Neuron (in vitro differentiated cells): ENCODE results near the gene CELA2B.
A peak's percentile ranks its signal among the peaks of the same experiment; 100 is the strongest.

Experiments used
- H2AFZ ChIP-seq: one replicate; pipeline ENCODE4 v1.6.1; 2013; ENCODE audit warnings: low read depth, mild to moderate bottlenecking, inconsistent platforms, low read length, moderate library complexity
- H3K27me3 ChIP-seq: one replicate; pipeline ENCODE4 v1.6.1; 2013; ENCODE audit warnings: low read length; ENCODE audit not compliant: insufficient read depth
- H3K36me3 ChIP-seq: one replicate; pipeline ENCODE4 v1.6.1; 2013; ENCODE audit warnings: low read length; ENCODE audit not compliant: insufficient read depth
- H3K4me1 ChIP-seq: one replicate; pipeline ENCODE4 v1.6.1; 2013; ENCODE audit warnings: low read length; ENCODE audit not compliant: insufficient read depth
- H3K4me3 ChIP-seq: 2 replicates; pipeline ENCODE4 v1.5.1; 2013; ENCODE audit warnings: mild to moderate bottlenecking, low read length, moderate library complexity
- H3K9me3 ChIP-seq: one replicate; pipeline ENCODE4 v1.6.1; 2013; ENCODE audit warnings: low read length

CELA2B gene

DNA sequence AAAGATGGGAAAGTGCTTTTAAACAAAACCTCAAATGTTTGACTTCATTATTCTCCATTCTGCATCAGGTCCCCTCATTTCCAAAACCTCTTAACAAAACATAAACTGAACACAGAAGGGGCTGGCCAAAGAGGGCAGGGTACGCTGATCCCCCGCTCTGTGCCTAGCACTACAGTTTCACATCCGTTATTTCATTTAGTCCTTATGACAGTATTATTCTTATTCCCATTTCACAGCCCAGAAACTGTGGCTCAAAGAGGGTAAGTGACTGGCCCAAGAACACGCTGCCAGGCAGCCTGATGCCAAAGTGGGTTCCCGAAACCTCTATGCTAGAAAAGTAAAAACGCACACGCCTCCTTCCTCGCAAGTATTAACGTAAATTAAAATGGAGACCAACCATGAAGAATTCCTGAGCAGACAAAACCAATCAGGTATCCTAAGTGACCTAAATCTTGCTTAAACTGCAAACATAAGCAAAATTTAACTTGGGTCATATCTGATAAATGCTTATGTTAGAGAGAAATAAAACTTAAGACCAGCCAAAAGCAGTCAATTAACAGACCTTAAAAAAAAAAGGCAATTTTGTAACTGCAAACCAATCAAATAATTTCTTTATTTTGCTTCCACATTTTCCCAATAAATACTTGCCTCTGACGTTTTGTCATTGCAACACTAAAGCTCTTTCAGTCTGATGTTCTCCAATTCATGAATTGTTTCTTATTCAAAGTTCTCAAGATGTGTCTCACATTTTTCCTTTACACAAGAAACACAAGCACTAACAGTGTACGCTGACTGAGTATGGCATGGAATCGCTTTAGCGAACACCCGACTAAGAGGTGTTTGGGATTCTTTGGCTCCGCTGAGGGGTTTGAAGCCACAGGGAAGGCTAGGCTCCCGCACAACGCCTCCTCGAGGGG, 47.5 kb downstream of the CELA2B start:
- peaks cover 26% of the 10 kb centered on the region for H3K4me1 ChIP-seq
- no peaks in the 10 kb centered on the region for H3K36me3 ChIP-seq
- H3K4me3 ChIP-seq = peak overlapping the region; percentile 55
- H3K27me3 ChIP-seq = no peaks in the 10 kb centered on the region
- H2AFZ ChIP-seq = peak overlapping the region; percentile 86
- no peaks in the 10 kb centered on the region for H3K9me3 ChIP-seq

DNA sequence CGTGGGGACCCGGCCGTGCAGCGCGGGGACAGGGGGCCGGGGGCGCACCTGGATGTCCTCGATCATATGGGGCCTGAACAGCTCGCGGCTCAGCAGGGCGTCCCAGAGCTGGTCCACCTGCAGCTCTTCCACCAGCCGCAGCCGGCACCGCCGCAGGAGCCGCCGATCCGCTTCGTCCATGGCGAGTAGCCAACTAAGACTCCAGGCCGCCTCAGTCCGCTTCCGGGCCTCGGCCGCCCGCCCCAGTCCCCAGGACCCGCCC, 48.0 kb downstream of the CELA2B start, which contains the start of gene CASP9:
CASP9 (minus strand) TSS at position 195 of the 262 bp plus-strand sequence; CDS start at position 180, 15 bp downstream.
- H3K36me3 ChIP-seq = no peaks in the 10 kb centered on the region
- H3K27me3 ChIP-seq = no peaks in the 10 kb centered on the region
- H3K4me3 ChIP-seq = peak within 1 kb of the TSS; percentile 55
- H3K4me1 ChIP-seq = peaks cover 26% of the 10 kb centered on the region
- no peaks in the 10 kb centered on the region for H3K9me3 ChIP-seq
- H2AFZ ChIP-seq = peak within 1 kb of the TSS; percentile 86

DNA sequence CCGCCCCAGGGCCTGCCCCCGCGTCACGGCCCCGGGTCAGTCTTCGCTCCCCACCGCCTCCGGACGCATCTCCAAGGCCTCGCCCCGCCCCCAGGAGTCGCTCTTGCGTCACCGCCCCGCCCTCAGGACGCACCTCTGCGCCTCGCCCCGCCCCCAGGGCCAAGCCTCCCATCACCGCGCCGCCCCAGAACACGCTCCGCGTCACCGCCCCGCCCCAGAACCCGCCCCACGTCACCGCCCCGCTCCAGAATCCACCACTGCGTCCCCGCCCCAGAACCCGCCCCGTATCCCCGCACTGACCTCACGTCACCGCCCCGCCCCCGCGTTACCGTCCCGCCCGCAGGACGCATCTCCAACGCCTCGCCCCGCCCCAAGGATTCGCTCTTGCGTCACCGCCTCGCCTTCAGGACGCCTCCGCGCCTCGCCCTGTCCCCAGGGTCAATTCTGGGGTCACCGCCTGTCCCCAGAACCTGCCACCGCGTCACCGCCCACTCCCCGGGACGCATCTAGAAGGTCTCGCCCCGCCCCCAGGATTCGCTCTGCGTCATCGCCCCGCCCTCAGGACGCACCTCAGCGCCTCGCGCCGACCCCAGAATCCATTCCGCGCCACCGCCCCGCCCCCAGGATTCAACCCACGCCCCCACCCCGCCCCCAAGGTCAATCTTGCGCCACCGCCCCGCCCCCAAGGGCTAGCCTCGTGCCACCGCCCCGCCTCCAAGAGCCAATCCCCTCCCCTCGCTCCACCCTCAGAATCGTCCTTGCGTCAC, 48.6 kb downstream of the CELA2B start:
- peaks cover 26% of the 10 kb centered on the region for H3K4me1 ChIP-seq

DNA sequence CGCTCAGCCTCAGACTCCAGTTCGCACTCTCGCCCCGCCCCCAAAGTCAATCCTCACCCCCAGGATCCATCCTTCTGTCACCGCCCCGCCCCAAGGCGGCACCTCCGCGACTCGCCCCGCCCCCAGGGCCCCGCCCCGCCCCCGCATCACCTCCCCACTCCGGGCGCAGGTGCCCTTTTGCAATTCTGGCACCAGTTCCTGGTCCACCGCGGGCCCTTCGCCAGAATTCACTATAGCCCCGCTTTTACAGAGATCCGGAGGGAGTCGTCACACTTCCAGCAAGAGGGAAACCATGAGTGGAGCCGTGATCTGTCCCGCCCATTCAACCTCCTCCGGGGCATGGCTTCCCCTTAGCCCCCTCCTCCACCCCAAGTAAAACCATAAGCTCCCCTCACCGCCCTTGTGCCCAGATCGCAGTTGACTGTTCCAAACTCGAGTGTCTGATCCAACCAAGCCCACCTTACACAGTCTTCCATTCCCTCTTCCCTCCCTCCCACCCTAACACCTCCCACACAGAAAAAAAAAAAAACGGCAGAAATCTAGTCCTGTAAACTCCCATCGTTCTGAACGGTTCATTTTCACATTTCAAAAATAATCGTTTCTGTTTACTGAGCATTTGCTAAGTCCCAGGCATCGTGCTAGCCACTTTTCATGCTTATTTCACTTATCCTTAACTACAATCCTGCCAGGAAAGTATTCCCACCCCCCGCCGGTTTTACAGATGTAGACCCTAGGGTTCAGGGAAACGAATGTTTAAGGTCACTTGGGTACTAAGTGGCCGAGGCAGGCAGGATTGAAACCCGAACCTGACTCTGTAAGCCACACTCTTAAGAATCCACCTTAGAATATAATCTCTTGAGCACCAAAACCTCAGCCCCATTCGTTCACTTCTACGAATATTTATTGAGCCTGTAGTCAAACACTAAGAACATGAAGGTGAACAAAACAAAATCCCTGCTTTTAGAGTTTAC, 49.4 kb downstream of the CELA2B start:
- Histone ChIP-seq H3K9me3 (no peaks in the 10 kb centered on the region), H3K27me3 (no peaks in the 10 kb centered on the region), H3K4me3 (peak overlapping the region; percentile 54), H3K4me1 (peaks cover 26% of the 10 kb centered on the region), H3K36me3 (no peaks in the 10 kb centered on the region), H2AFZ (peak overlapping the region; percentile 42)

More for the DNA sequence above, 48.6 kb downstream of the CELA2B start:
- Histone ChIP-seq H3K36me3 (no peaks in the 10 kb centered on the region), H3K27me3 (no peaks in the 10 kb centered on the region), H2AFZ (no peak overlapping the region), H3K9me3 (no peaks in the 10 kb centered on the region), H3K4me3 (peak overlapping the region; percentile 55)

DNA sequence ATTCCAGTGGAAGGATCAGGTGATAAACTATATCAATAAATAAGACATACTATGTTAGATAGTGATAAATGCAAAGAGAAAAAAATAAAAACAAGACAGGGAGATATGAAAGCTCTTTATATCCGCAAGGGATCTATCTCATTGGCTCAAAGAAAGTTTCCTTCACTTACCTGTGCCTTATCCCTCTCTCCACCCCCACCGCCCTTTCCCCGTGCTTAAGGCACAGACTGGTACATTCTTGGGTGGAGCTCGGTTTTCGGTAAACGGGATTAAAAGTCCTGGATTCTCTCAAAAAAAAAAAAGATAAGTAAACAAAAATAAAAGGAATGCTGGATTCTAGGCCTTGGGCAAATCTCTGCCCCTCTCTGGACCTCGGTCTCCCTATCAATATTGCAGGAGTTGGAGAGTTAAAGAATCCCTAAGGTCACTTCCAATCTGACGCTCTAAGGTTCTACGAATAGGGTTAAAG, 50.2 kb downstream of the CELA2B start:
- no peaks in the 10 kb centered on the region for H3K9me3 ChIP-seq
- H3K36me3 ChIP-seq = peaks cover 4% of the 10 kb centered on the region
- H3K27me3 ChIP-seq = no peaks in the 10 kb centered on the region
- peak overlapping the region; percentile 42 for H2AFZ ChIP-seq
- H3K4me3 ChIP-seq = peak overlapping the region; percentile 54
- H3K4me1 ChIP-seq = peaks cover 26% of the 10 kb centered on the region

DNA sequence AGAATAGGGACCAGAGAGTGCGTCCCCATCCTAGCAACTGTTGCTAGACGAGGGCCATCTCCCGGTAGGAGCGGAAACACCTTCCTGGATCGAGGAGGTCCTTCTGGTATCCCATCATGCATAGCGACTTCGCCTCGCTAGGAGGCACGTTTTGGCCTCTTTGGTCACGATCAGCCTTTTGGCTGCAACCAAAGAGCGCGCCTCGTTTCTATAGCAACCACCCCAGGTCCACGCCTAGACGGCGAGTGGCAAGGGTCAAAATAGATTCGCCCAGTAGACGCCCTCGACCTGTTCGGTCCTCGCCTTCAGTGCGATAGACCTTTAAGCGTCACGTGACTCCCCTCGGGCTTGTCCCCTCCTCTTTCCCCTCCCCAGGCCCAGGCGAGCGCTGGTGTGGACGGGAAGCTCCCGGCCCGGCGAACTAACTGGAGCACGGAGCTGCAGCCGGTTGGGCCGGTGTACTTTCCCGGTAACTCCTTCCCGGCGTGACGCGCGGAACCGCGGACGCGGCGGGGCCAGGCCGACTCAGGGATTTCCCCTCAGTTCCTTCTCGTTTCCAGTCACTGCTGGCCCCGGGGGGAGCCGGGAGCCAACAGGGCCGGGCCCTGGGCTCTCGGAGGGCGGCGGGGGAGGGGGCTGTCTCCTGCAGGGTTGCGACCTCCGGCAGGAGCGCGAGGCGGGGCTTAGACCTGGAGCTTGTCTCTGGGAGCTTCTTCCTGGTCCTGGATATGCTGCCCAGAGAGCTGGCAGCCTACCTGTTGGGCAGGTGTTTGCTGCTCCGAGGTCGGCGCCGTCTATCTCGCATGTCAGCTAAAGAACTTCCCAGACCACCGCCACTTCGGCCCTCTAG, 50.8 kb downstream of the CELA2B start, which contains the start of gene DNAJC16:
DNAJC16 (plus strand) TSS at position 359 of the 850 bp plus-strand sequence. CDS start 2,258 bp downstream, outside the sequence.
- peak within 1 kb of the TSS; percentile 42 for H2AFZ ChIP-seq
- H3K27me3 ChIP-seq = no peaks in the 10 kb centered on the region
- peak within 1 kb of the TSS; percentile 54 for H3K4me3 ChIP-seq
- H3K36me3 ChIP-seq = peaks cover 8% of the 10 kb centered on the region
- peaks cover 26% of the 10 kb centered on the region for H3K4me1 ChIP-seq
- no peaks in the 10 kb centered on the region for H3K9me3 ChIP-seq

DNA sequence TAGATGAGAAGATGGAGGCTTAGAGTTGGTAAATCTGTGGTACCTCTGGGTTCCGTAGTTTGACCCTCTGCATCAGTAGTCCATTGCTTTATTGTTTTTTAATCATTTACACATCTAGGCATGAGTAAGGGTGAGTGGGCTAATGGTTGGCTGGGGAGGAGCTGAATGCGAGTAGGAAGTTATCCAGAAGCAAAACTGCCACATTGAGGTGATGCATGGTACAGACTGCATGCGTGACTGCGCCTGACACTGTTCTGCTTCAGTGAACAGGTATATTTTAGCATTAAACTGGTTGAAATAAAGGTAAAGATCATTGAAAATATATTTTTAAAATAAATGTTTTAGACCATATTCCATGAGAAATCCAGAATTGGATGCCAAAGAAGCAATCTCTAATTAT, 55.1 kb downstream of the CELA2B start:
- Histone ChIP-seq H3K4me3 (no peak overlapping the region), H3K27me3 (no peaks in the 10 kb centered on the region), H3K4me1 (peaks cover 9% of the 10 kb centered on the region), H3K9me3 (no peaks in the 10 kb centered on the region), H3K36me3 (peaks cover 18% of the 10 kb centered on the region), H2AFZ (no peak overlapping the region)

DNA sequence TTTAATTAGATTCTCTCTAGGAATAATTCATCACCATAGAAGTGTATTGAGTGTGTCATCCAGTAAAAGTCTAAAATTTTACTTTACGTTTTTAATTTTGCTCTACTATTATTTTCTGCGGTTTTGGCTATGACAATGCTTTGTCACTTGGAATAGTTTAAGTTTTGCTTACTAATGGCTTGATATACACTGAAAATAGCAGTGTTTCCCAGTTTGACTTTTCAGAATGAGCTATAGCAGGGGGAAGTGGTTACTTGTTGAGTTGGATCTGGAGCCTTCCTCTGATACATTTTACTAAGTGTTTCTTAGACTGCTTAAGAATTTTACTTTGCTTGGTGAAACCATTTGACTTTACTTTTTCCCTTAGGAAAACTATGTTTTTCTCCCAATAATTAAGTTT, 55.8 kb downstream of the CELA2B start:
- H3K4me3 ChIP-seq = no peak overlapping the region
- peaks cover 23% of the 10 kb centered on the region for H3K36me3 ChIP-seq
- no peaks in the 10 kb centered on the region for H3K27me3 ChIP-seq
- H3K4me1 ChIP-seq = peaks cover 7% of the 10 kb centered on the region
- H3K9me3 ChIP-seq = no peaks in the 10 kb centered on the region
- no peak overlapping the region for H2AFZ ChIP-seq

DNA sequence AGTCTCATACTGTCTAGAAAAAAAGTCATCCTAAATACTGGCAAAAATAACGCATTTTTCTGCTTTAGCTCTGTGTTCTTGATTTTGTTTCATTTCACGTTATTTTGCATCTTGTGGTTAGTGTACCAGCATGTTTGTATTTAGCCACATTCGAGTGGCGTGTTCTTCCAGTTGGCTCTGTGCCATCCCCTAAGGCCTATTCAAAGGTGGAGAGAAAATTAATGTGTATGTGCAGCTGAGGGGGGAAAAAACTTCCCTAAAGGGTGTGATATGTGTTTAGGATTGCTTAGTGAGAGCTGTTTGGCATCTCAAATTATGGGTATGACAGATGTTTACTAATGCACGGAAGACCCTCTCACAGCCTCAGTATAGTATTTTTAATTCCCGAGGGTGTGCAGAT, 62.9 kb downstream of the CELA2B start:
- H3K4me1 ChIP-seq = no peaks in the 10 kb centered on the region
- H2AFZ ChIP-seq = no peak overlapping the region
- peaks cover 63% of the 10 kb centered on the region for H3K36me3 ChIP-seq
- H3K4me3 ChIP-seq = no peak overlapping the region
- H3K9me3 ChIP-seq = no peaks in the 10 kb centered on the region
- H3K27me3 ChIP-seq = no peaks in the 10 kb centered on the region

DNA sequence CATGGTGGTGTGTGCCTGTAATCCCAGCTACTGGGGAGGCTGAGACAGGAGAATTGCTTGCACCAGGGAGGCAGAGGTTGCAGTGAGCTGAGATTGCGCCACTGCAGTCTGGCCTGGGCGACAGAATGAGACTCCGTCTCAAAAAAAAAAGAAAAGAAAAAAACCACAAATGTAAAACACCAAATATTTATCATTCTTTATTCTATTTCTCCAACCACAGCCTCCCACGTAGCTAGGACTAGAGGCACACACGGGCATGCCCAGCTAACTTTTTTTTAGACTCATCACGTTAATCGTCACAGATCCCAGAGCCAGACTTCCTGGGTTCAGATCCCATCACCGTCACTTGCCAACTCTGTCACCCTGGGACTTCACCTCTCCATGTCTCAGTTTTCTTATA, 64.3 kb downstream of the CELA2B start:
- Histone ChIP-seq H3K4me1 (no peaks in the 10 kb centered on the region), H3K27me3 (no peaks in the 10 kb centered on the region), H2AFZ (no peak overlapping the region), H3K9me3 (no peaks in the 10 kb centered on the region), H3K4me3 (no peak overlapping the region), H3K36me3 (peaks cover 72% of the 10 kb centered on the region)
